ENCODE measurements around the gene HLA-DPB1.

HLA-DPB1 gene

GRCh38 chr6:33123732-33124524 is 48.1 kb downstream of the HLA-DPB1 start:
- Histone ChIP-seq H3K4me3 (no peak overlapping the region), H3K27ac (no peak overlapping the region)

- H3K4me3 ChIP-seq: no peak overlapping the region
- H3K27ac ChIP-seq: no peak overlapping the region
These were observed 48.7 kb downstream of the HLA-DPB1 start for GRCh38 chr6:33124525-33124901.

GRCh38 chr6:33124947-33125346 is 49.2 kb downstream of the HLA-DPB1 start:
- no peak overlapping the region for H3K27ac ChIP-seq
- no peak overlapping the region for H3K4me3 ChIP-seq

- H3K27ac ChIP-seq: no peak overlapping the region
- H3K4me3 ChIP-seq: no peak overlapping the region
These were observed 50.4 kb downstream of the HLA-DPB1 start for GRCh38 chr6:33126101-33126714.

GRCh38 chr6:33128318-33128717 is 52.5 kb downstream of the HLA-DPB1 start:
- H3K27ac ChIP-seq: no peak overlapping the region
- no peak overlapping the region for H3K4me3 ChIP-seq

- Histone ChIP-seq H3K27ac (no peak overlapping the region), H3K4me3 (no peak overlapping the region)
These were observed 56.3 kb downstream of the HLA-DPB1 start for GRCh38 chr6:33132081-33132524.

DNA sequence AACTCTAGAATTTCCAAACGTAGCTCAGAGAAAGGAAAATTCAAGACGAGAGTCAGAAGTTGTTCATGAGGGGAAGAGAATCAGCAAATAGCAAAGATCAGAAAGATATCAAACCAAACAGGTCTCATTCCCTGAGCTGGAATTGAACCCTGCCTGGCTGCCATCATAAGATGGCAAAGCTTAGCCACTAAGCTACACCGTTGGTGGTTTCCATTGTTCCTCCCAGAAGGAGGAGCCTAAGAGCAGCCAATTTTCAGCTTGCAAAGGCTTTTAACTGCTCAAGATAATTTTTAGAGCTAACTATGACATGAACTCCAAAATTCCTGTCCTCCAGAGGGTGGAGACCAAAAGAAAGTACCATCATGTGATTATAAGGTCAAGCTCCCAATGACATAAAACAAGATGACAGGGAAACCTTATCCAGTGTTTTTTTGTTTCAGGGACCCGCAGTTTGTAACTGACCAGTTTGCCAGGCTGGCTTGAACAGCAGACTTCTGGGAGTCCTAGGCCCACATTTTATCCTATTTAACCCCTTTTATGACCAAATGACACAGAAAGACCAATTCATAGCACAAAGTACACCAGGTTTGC is 60.6 kb downstream of the HLA-DPB1 start:
- no peak overlapping the region for H3K4me3 ChIP-seq
- H3K27ac ChIP-seq: no peak overlapping the region

Measured in skin epidermis (tissue), 12 donors.